HepG2 (cell line): ENCODE data around the gene DLX4. TPM values are rescaled to one million over a fixed set of nuclear protein-coding genes. Genes with fewer than 3 reads are reported as not detected.

Source experiments
- CC2D1A ChIP-seq: sonication (generic); formaldehyde crosslinking; IDR thresholded peaks from 2 replicates; pipeline ENCODE4 v1.8.1; 2023; ENCODE audit warnings: mild to moderate bottlenecking, missing genetic modification reagents
- EP300 ChIP-seq, 3 experiments: sonication (generic) in 1 of 3; formaldehyde crosslinking in 1 of 3; IDR thresholded peaks; 2 replicates each; pipeline versions ENCODE4 v1.5.1 to v1.6.1; 2011 to 2020; ENCODE audit warnings: low read depth in 2 of 3, low read length in 2 of 3, borderline replicate concordance in 1 of 3, improper control_type of control experiment in 1 of 3, mild to moderate bottlenecking in 1 of 3, missing genetic modification reagents in 1 of 3, moderate library complexity in 1 of 3
- IRF2 ChIP-seq: IDR thresholded peaks from 2 replicates; pipeline ENCODE4 v1.6.1; 2018; ENCODE audit warnings: missing genetic modification reagents, missing compliant biosample characterization
- MAZ ChIP-seq, 2 experiments: sonication (generic) in 1 of 2; formaldehyde crosslinking in 1 of 2; IDR thresholded peaks; 2 replicates each; pipeline versions ENCODE4 v1.5.0 to v1.6.1; 2012 to 2020; ENCODE audit warnings: low read depth in 2 of 2, mild to moderate bottlenecking in 2 of 2, borderline replicate concordance in 1 of 2, improper control_type of control experiment in 1 of 2, low read length in 1 of 2, missing genetic modification reagents in 1 of 2, moderate library complexity in 1 of 2
- NFYC ChIP-seq: IDR thresholded peaks from 2 replicates; pipeline ENCODE4 v1.6.1; 2016; ENCODE audit warnings: missing genetic modification reagents, missing compliant biosample characterization
- NR2F1 ChIP-seq, 2 experiments: fragments of 450-650 bp in 1 of 2; formaldehyde crosslinking in 1 of 2; IDR thresholded peaks; 2 replicates each; pipeline versions ENCODE4 v1.5.0 to v1.6.1; 2016 to 2020; ENCODE audit warnings: mild to moderate bottlenecking in 1 of 2, missing compliant biosample characterization in 1 of 2, missing genetic modification reagents in 1 of 2, moderate library complexity in 1 of 2
- PRDM10 ChIP-seq: sonication (generic); formaldehyde crosslinking; IDR thresholded peaks from 2 replicates; pipeline ENCODE4 v1.4.0; 2020; ENCODE audit warnings: low read depth, missing genetic modification reagents
- SP5 ChIP-seq: IDR thresholded peaks from 2 replicates; pipeline ENCODE4 v1.6.1; 2016; ENCODE audit warnings: low read depth, borderline replicate concordance
- THAP7 ChIP-seq: sonication (generic); formaldehyde crosslinking; IDR thresholded peaks from 2 replicates; pipeline ENCODE4 v1.8.1; 2023; ENCODE audit warnings: mild to moderate bottlenecking, missing genetic modification reagents
- THAP9 ChIP-seq: sonication (generic); formaldehyde crosslinking; IDR thresholded peaks from 2 replicates; pipeline ENCODE4; 2020; ENCODE audit warnings: missing genetic modification reagents, mild to moderate bottlenecking, borderline replicate concordance
- THRA ChIP-seq: sonication (generic); formaldehyde crosslinking; IDR thresholded peaks from 2 replicates; pipeline ENCODE4 v1.4.0; 2020; ENCODE audit warnings: missing genetic modification reagents, borderline replicate concordance
- TRIM24 ChIP-seq: sonication (generic); formaldehyde crosslinking; IDR thresholded peaks from 2 replicates; pipeline ENCODE4 v1.8.0; 2022; ENCODE audit warnings: mild to moderate bottlenecking, missing genetic modification reagents
- YEATS2 ChIP-seq: sonication (generic); formaldehyde crosslinking; IDR thresholded peaks from 2 replicates; pipeline ENCODE4 v1.4.0; 2020; ENCODE audit warnings: missing genetic modification reagents, borderline replicate concordance
- ZNF44 ChIP-seq: sonication (generic); formaldehyde crosslinking; IDR thresholded peaks from 2 replicates; pipeline ENCODE4 v1.5.1; 2020; ENCODE audit warnings: mild to moderate bottlenecking, missing genetic modification reagents
- ZNF572 ChIP-seq: sonication (generic); formaldehyde crosslinking; IDR thresholded peaks from 2 replicates; pipeline ENCODE4 v1.5.1; 2020; ENCODE audit warnings: mild to moderate bottlenecking, missing genetic modification reagents
- ZNF780A ChIP-seq: sonication (generic); formaldehyde crosslinking; IDR thresholded peaks from 2 replicates; pipeline ENCODE4 v1.8.0; 2022; ENCODE audit warnings: mild to moderate bottlenecking, missing genetic modification reagents, moderate library complexity
- ZNF782 ChIP-seq: sonication (generic); formaldehyde crosslinking; IDR thresholded peaks from 2 replicates; pipeline ENCODE4 v1.4.0; 2020; ENCODE audit warnings: missing genetic modification reagents, mild to moderate bottlenecking, borderline replicate concordance
- ZNF788 ChIP-seq: sonication (generic); formaldehyde crosslinking; IDR thresholded peaks from 2 replicates; pipeline ENCODE4 v1.5.0; 2020; ENCODE audit warnings: mild to moderate bottlenecking, missing genetic modification reagents, borderline replicate concordance
- ZZZ3 ChIP-seq: sonication (generic); formaldehyde crosslinking; IDR thresholded peaks from 2 replicates; pipeline ENCODE4 v1.4.0; 2020; ENCODE audit warnings: missing genetic modification reagents, mild to moderate bottlenecking, borderline replicate concordance
- polyA plus RNA-seq, 8 experiments: library from polyadenylated mRNA; depleted of rRNA in 3 of 8; stranded (reverse) in 7 of 8; unstranded in 1 of 8; fragments of >200 nt; fragmentation: Illumina TruSeq in 4 of 8; extraction: Trizol in 4 of 8; gene quantifications; 2 replicates each; pipeline versions ENCODE4 v1.2.1 to v1.2.3, GENCODE V29; 2011 to 2016; ENCODE audit warnings: low read depth in 4 of 8, missing spikeins in 1 of 8, mixed read lengths in 1 of 8; ENCODE audit not compliant: insufficient read depth in 1 of 8
- total RNA-seq, 5 experiments: library from RNA; depleted of rRNA; stranded (reverse); fragments of >200 nt; fragmentation: Illumina TruSeq; extraction: Trizol; gene quantifications; 2 replicates each; pipeline ENCODE4 v1.2.3, GENCODE V29; 2016; ENCODE audit warnings: low read depth in 1 of 5

Gene DLX4
- total and polyA plus RNA-seq, 2 of the 13 experiments (the other 11 are each of a cell fraction or from before 2014, with no cell fraction given) = 0.55 to 2.3 TPM

- no peak for TF ChIP-seq EP300 (IDR thresholded peaks at IDR 0.05; ENCODE audit: low read depth in 2 of 2, low read length in 2 of 2)
- no peak for TF ChIP-seq EP300 (CRISPR knock-in tag; IDR thresholded peaks at IDR 0.05; ENCODE audit: borderline replicate concordance)
- TF ChIP-seq NFYC (CRISPR knock-in tag) = no peak
- TF ChIP-seq PRDM10 = no peak
- 0 out of 2 replicates have a peak, but pooled peaks have one; percentile 50 for TF ChIP-seq SP5 (CRISPR knock-in tag)
- no peak for TF ChIP-seq ZNF788
- no peak for TF ChIP-seq TRIM24 (CRISPR knock-in tag)
- no peak for TF ChIP-seq ZNF572
- no peak for TF ChIP-seq CC2D1A (CRISPR knock-in tag)
- TF ChIP-seq ZNF780A (CRISPR knock-in tag) = no peak
- no peak for TF ChIP-seq YEATS2 (CRISPR knock-in tag)
- 0 out of 2 replicates have a peak, but pooled peaks have one; percentile 40 for TF ChIP-seq THAP7 (CRISPR knock-in tag)
- no peak for TF ChIP-seq IRF2 (CRISPR knock-in tag)
- TF ChIP-seq MAZ (IDR thresholded peaks at IDR 0.05; ENCODE audit: borderline replicate concordance, low read depth, low read length) = no peak
- no peak for TF ChIP-seq MAZ (CRISPR knock-in tag; IDR thresholded peaks at IDR 0.05; ENCODE audit: low read depth)
- no peak for TF ChIP-seq THRA (CRISPR knock-in tag)
- no peak for TF ChIP-seq NR2F1 (CRISPR knock-in tag; IDR thresholded peaks at IDR 0.05)
- no peak for TF ChIP-seq THAP9 (CRISPR knock-in tag)
- TF ChIP-seq ZNF44 = no peak
- TF ChIP-seq ZNF782 (CRISPR knock-in tag) = no peak
- TF ChIP-seq ZZZ3 (CRISPR knock-in tag) = no peak
Observed at GRCh38 chr17:49972486-49973270, 3.7 kb downstream of the DLX4 start (continued).
